EH (cell line): ENCODE measurements around the gene DDX3X.
"Not testable (repeated sequence)": the region's sequence is repeated elsewhere in the genome, so short reads cannot be mapped to it uniquely, and the experiment has no call there.

Experiments used
- DNase-seq: peaks from one replicate; pipeline ENCODE4 v3.0.0-alpha.2; 2015; ENCODE audit warnings: low read depth

The DDX3X gene

GRCh38 chrX:41333744-41334362 is at the start of gene DDX3X:
TSS of gene DDX3X (plus strand) at chrX:41334162. CDS start at chrX:41334253, 91 bp downstream.
- peak; percentile 85 for DNase-seq

GRCh38 chrX:41285928-41286327 is 48.0 kb upstream of the DDX3X start:
- DNase-seq: not testable (repeated sequence)

GRCh38 chrX:41288641-41289040 is 45.3 kb upstream of the DDX3X start:
- no peak for DNase-seq

GRCh38 chrX:41289095-41289494 is 44.9 kb upstream of the DDX3X start:
- DNase-seq: no peak

GRCh38 chrX:41291309-41291708 is 42.7 kb upstream of the DDX3X start:
- DNase-seq: no peak

GRCh38 chrX:41293269-41293668 is 40.7 kb upstream of the DDX3X start:
- DNase-seq: no peak

GRCh38 chrX:41300758-41301437 is 33.1 kb upstream of the DDX3X start:
- peak; percentile 69 for DNase-seq

- DNase-seq: no peak
Measured at GRCh38 chrX:41301438-41301824, 32.5 kb upstream of the DDX3X start.

GRCh38 chrX:41302370-41302769 is 31.6 kb upstream of the DDX3X start:
- peak; percentile 36 for DNase-seq

GRCh38 chrX:41303013-41303412 is 30.9 kb upstream of the DDX3X start:
- no peak for DNase-seq

- no peak for DNase-seq
Measured at GRCh38 chrX:41304178-41304577, 29.8 kb upstream of the DDX3X start.

GRCh38 chrX:41308884-41309647 is 24.9 kb upstream of the DDX3X start:
- peak; percentile 23 for DNase-seq

- no peak for DNase-seq
Measured at GRCh38 chrX:41312786-41313185, 21.2 kb upstream of the DDX3X start.

- peak; percentile 83 for DNase-seq
Measured at GRCh38 chrX:41313419-41313818, 20.5 kb upstream of the DDX3X start.

GRCh38 chrX:41314204-41314603 is 19.8 kb upstream of the DDX3X start:
- no peak for DNase-seq

GRCh38 chrX:41314881-41315280 is 19.1 kb upstream of the DDX3X start:
- DNase-seq: no peak

GRCh38 chrX:41316266-41316665 is 17.7 kb upstream of the DDX3X start:
- not testable (repeated sequence) for DNase-seq

- DNase-seq: peak; percentile 47
Measured at GRCh38 chrX:41317477-41318208, 16.3 kb upstream of the DDX3X start.

- no peak for DNase-seq
Measured at GRCh38 chrX:41320393-41320792, 13.6 kb upstream of the DDX3X start.

GRCh38 chrX:41322821-41323603 is 10.9 kb upstream of the DDX3X start:
- DNase-seq: no peak

GRCh38 chrX:41326431-41326830 is 7.5 kb upstream of the DDX3X start:
- no peak for DNase-seq

- DNase-seq: no peak
Measured at GRCh38 chrX:41327341-41327740, 6.6 kb upstream of the DDX3X start.
